Inflammatory macrophage treated with lipopolysaccharide for 1 hour (primary cell): Measurements from ENCODE around the gene IDUA.
"Not testable (repeated sequence)": the region's sequence is repeated elsewhere in the genome, so short reads cannot be mapped to it uniquely, and the experiment has no call there.

Source experiments
- DNase-seq, 2 donors: peaks; one replicate each; pipeline ENCODE4 v3.0.0-alpha.2; 2020 to 2022

The IDUA gene

GRCh38 chr4:968221-968620 lies 18.6 kb upstream of the IDUA start:
- DNase-seq, result no peak

- DNase-seq, result no peak
Measured at GRCh38 chr4:968621-969394, 18.0 kb upstream of the IDUA start.

GRCh38 chr4:970046-970745 lies 16.6 kb upstream of the IDUA start:
- peak in 1 of 2 donors; percentile 25 for DNase-seq

- DNase-seq, result no peak
Measured at GRCh38 chr4:970854-971520, 15.9 kb upstream of the IDUA start.

- no peak for DNase-seq
Measured at GRCh38 chr4:971666-972500, 15.0 kb upstream of the IDUA start.

GRCh38 chr4:972651-973424 lies 14.0 kb upstream of the IDUA start:
- DNase-seq, result peak in 1 of 2 donors; percentile 8

- peak; percentile 86 to 94 for DNase-seq
Measured at GRCh38 chr4:973431-974397, 13.1 kb upstream of the IDUA start, which contains the start of gene DGKQ. DGKQ (minus strand) TSS chr4:973569; CDS start chr4:973482, 87 bp downstream.

- no peak for DNase-seq
Measured at GRCh38 chr4:974668-975067, 12.2 kb upstream of the IDUA start.

GRCh38 chr4:976016-976415 lies 10.8 kb upstream of the IDUA start:
- not testable (repeated sequence) for DNase-seq

GRCh38 chr4:978957-979701 lies 7.7 kb upstream of the IDUA start:
- DNase-seq, result peak; percentile 67 to 78

- no peak for DNase-seq
Measured at GRCh38 chr4:982291-982690, 4.6 kb upstream of the IDUA start.

- no peak for DNase-seq
Measured at GRCh38 chr4:982814-983213, 4.0 kb upstream of the IDUA start.

GRCh38 chr4:984336-985054 lies 2.3 kb upstream of the IDUA start:
- DNase-seq, result no peak

- DNase-seq, result peak; percentile 66 to 69
Measured at GRCh38 chr4:985123-985830, 1.6 kb upstream of the IDUA start.

GRCh38 chr4:986428-986878 lies 391 bp upstream of the IDUA start:
- DNase-seq, result no peak

- DNase-seq, result no peak
Measured at GRCh38 chr4:987624-988513, 1.0 kb downstream of the IDUA start.
